Hepatocyte (in vitro differentiated cells): Measurements from ENCODE around the gene TIMM29.

Experiments used
- CTCF ChIP-seq: fragments of 200-600 bp; sonication (generic); IDR thresholded peaks from 2 replicates; pipeline ENCODE4 v1.5.1; 2016; ENCODE audit warnings: antibody characterized with exemption, mild to moderate bottlenecking; ENCODE audit not compliant: poor library complexity
- EZH2 ChIP-seq: fragments of 200-600 bp; sonication (generic); IDR thresholded peaks from 2 replicates; pipeline ENCODE4 v1.6.1; 2016; ENCODE audit warnings: antibody characterized with exemption, mild to moderate bottlenecking, borderline replicate concordance
- EZH2phosphoT487 ChIP-seq: fragments of 200-600 bp; sonication (generic); IDR thresholded peaks from one replicate; pipeline ENCODE4 v1.6.1; 2018; ENCODE audit warnings: antibody characterized with exemption, mild to moderate bottlenecking, low read depth, moderate library complexity; ENCODE audit not compliant: unreplicated experiment, severe bottlenecking

DNA sequence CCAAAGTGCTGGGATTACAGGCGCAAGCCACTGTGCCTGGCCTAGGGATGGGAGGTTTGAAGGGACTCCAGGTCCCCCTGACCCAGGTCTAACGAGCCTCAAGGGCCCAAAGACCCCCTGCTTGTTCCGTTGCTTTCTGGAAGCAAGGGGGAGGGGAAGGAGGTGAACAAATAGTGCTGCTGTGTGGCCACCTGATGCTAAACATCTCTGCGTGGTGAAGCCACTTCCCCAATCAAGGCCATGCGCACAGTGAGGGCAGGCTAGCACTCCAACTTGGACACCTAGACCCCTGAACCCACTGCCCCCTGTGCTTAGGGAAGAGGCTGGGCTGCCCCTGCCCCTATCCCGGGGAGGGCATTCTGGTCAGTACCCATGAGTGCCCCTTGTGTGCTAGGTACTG lies 33.2 kb upstream of the TIMM29 start:
- TF ChIP-seq CTCF (no peak), EZH2phosphoT487 (no peak), EZH2 (no peak)
